Spinal cord (tissue), 10 donors: Measurements from ENCODE around the gene CDS1. TPM values are rescaled to one million over a fixed set of nuclear protein-coding genes. Genes with fewer than 3 reads are reported as not detected.

Experiments used
- DNase-seq, 6 donors: peaks; one replicate each; pipeline versions ENCODE4 v3.0.0 to v3.0.0-alpha.2; 2013 to 2015; ENCODE audit warnings: low spot score in 6 of 6, low read depth in 4 of 6
- H3K27ac ChIP-seq: one replicate; pipeline ENCODE4 v1.5.1; 2013; ENCODE audit warnings: low read depth, low read length, control low read depth
- H3K27me3 ChIP-seq: one replicate; pipeline ENCODE4 v1.6.1; 2013; ENCODE audit warnings: low read length; ENCODE audit not compliant: control insufficient read depth, insufficient read depth
- H3K36me3 ChIP-seq: one replicate; pipeline ENCODE4 v1.6.1; 2013; ENCODE audit warnings: low read length; ENCODE audit not compliant: control insufficient read depth, insufficient read depth
- H3K4me1 ChIP-seq: one replicate; pipeline ENCODE4 v1.6.1; 2013; ENCODE audit warnings: low read length; ENCODE audit not compliant: control insufficient read depth, insufficient read depth
- H3K4me3 ChIP-seq: one replicate; pipeline ENCODE4 v1.5.1; 2013; ENCODE audit warnings: low read depth, low read length, control low read depth
- H3K9me3 ChIP-seq: one replicate; pipeline ENCODE4 v1.6.1; 2013; ENCODE audit warnings: low read length; ENCODE audit not compliant: control insufficient read depth, insufficient read depth
- WGBS: methylation state at CpG from one replicate; pipeline ENCODE4 v1.1.5; 2013; ENCODE audit warnings: missing lambda C conversion rate; ENCODE audit not compliant: insufficient coverage; 5-methylcytosine and 5-hydroxymethylcytosine counted together
- polyA plus RNA-seq, 2 donors: library from polyadenylated mRNA; unstranded; fragments of 120-200 nt; gene quantifications; one replicate each; pipeline ENCODE4 v1.2.1, GENCODE V29; 2013; ENCODE audit not compliant: insufficient read length in 2 of 2
- total RNA-seq, 2 donors: library from RNA; depleted of rRNA in 1 of 2; stranded (reverse); fragments of 120-200 nt in 1 of 2; fragments of >200 nt in 1 of 2; gene quantifications; one replicate each; pipeline versions ENCODE4 v1.2.3 to v1.2.4, GENCODE V29; 2013 to 2014
- donor health status: healthy.

The CDS1 gene
- total and polyA plus RNA-seq, 4 donors: 9.6 to 18.8 (median 16.7) TPM

GRCh38 chr4:84569009-84569408 lies 13.9 kb upstream of the CDS1 start:
- no peaks in the 10 kb centered on the region for H3K9me3 ChIP-seq
- DNase-seq: no peak
- 92% methylated on average over 1 of the region's 2 CpGs for WGBS
- no peaks in the 10 kb centered on the region for H3K36me3 ChIP-seq
- H3K27ac ChIP-seq: no peak overlapping the region
- no peak overlapping the region for H3K4me3 ChIP-seq
- H3K4me1 ChIP-seq: no peaks in the 10 kb centered on the region
- H3K27me3 ChIP-seq: no peaks in the 10 kb centered on the region

- 92% methylated on average over 4 of the region's 4 CpGs for WGBS
- Histone ChIP-seq H3K36me3 (no peaks in the 10 kb centered on the region), H3K27ac (no peak overlapping the region), H3K9me3 (no peaks in the 10 kb centered on the region), H3K4me1 (no peaks in the 10 kb centered on the region), H3K4me3 (no peak overlapping the region), H3K27me3 (no peaks in the 10 kb centered on the region)
- DNase-seq: no peak
These were observed 9.4 kb upstream of the CDS1 start for GRCh38 chr4:84573385-84574068.

- Histone ChIP-seq H3K36me3 (no peaks in the 10 kb centered on the region), H3K4me1 (no peaks in the 10 kb centered on the region), H3K9me3 (no peaks in the 10 kb centered on the region), H3K27ac (no peak overlapping the region), H3K4me3 (no peak overlapping the region), H3K27me3 (no peaks in the 10 kb centered on the region)
- DNase-seq: no peak
- 92% methylated on average over 5 of the region's 6 CpGs for WGBS
These were observed 8.7 kb upstream of the CDS1 start for GRCh38 chr4:84574069-84574720.

GRCh38 chr4:84578540-84579402 lies 4.2 kb upstream of the CDS1 start:
- H3K4me3 ChIP-seq: no peak overlapping the region

GRCh38 chr4:84579403-84579776 lies 3.5 kb upstream of the CDS1 start:
- Histone ChIP-seq H3K36me3 (no peaks in the 10 kb centered on the region), H3K27ac (no peak overlapping the region)
- DNase-seq: peak in 2 of 6 donors; percentile 35 to 56

More at GRCh38 chr4:84578540-84579402, 4.2 kb upstream of the CDS1 start:
- WGBS: 86% methylated on average over 1 of the region's 4 CpGs
- Histone ChIP-seq H3K36me3 (no peaks in the 10 kb centered on the region), H3K4me1 (peaks cover 12% of the 10 kb centered on the region), H3K27me3 (peaks cover 5% of the 10 kb centered on the region), H3K9me3 (no peaks in the 10 kb centered on the region), H3K27ac (no peak overlapping the region)
- DNase-seq: peak in 2 of 6 donors; percentile 33 to 34

GRCh38 chr4:84582302-84582987 lies 482 bp upstream of the CDS1 start:
- peak; percentile 35 to 97 (median 80) for DNase-seq
- Histone ChIP-seq H3K9me3 (no peaks in the 10 kb centered on the region), H3K27me3 (peaks cover 16% of the 10 kb centered on the region), H3K4me1 (peaks cover 13% of the 10 kb centered on the region), H3K4me3 (peak overlapping the region; percentile 63), H3K27ac (peak overlapping the region; percentile 64), H3K36me3 (no peaks in the 10 kb centered on the region)
- under 1% methylated on average over 54 of the region's 56 CpGs for WGBS

More at GRCh38 chr4:84579403-84579776, 3.5 kb upstream of the CDS1 start:
- H3K4me3 ChIP-seq: no peak overlapping the region
- H3K9me3 ChIP-seq: no peaks in the 10 kb centered on the region
- peaks cover 13% of the 10 kb centered on the region for H3K4me1 ChIP-seq
- H3K27me3 ChIP-seq: peaks cover 11% of the 10 kb centered on the region
- 32% methylated on average over 3 of the region's 4 CpGs for WGBS

GRCh38 chr4:84583876-84584380 lies 1.0 kb downstream of the CDS1 start:
- Histone ChIP-seq H3K36me3 (no peaks in the 10 kb centered on the region), H3K4me1 (peaks cover 13% of the 10 kb centered on the region), H3K27me3 (peaks cover 16% of the 10 kb centered on the region), H3K27ac (peak overlapping the region; percentile 25), H3K4me3 (peak overlapping the region; percentile 63), H3K9me3 (peaks cover 3% of the 10 kb centered on the region)
- WGBS: 69% methylated on average over 4 of the region's 16 CpGs
- peak in 3 of 6 donors; percentile 9 to 39 (median 33) for DNase-seq

- peaks cover 13% of the 10 kb centered on the region for H3K4me1 ChIP-seq
- DNase-seq: no peak
- no peaks in the 10 kb centered on the region for H3K36me3 ChIP-seq
- no peak overlapping the region for H3K4me3 ChIP-seq
- H3K9me3 ChIP-seq: peaks cover 3% of the 10 kb centered on the region
- H3K27ac ChIP-seq: no peak overlapping the region
- H3K27me3 ChIP-seq: peaks cover 16% of the 10 kb centered on the region
These were observed 2.3 kb downstream of the CDS1 start for GRCh38 chr4:84585251-84585650.

GRCh38 chr4:84594724-84595123 lies 11.8 kb downstream of the CDS1 start:
- no peak overlapping the region for H3K27ac ChIP-seq
- no peaks in the 10 kb centered on the region for H3K4me1 ChIP-seq
- DNase-seq: no peak
- H3K27me3 ChIP-seq: no peaks in the 10 kb centered on the region
- no peak overlapping the region for H3K4me3 ChIP-seq
- no peaks in the 10 kb centered on the region for H3K36me3 ChIP-seq
- no CpG with 5 or more reads among the region's 2 CpGs for WGBS
- no peaks in the 10 kb centered on the region for H3K9me3 ChIP-seq
